K562 (cell line): ENCODE data around the gene CDC14B. TPM values are rescaled to one million over a fixed set of nuclear protein-coding genes. Genes with fewer than 3 reads are reported as not detected.

Experiments
- ATAC-seq: fragments of 200-7000 bp; cut with Tn5 transposase; 3 replicates; pipeline ENCODE4 v1.9.1; 2020; ENCODE audit warnings: moderate library complexity
- BruUV-seq: library from RNA; stranded (reverse); fragments of 400-500 nt; replicated peaks from 2 replicates; lab custom pipeline; 2021; lab: Mats Ljungman, UMichigan
- CTCF ChIA-PET: fragments of 300-600 bp; formaldehyde crosslinking; extraction: SDS; loops from one replicate; lab custom pipeline; 2021; ENCODE audit warnings: low intra/inter-chr PET ratio; lab: Yijun Ruan, JAX
- POLR2A ChIA-PET: fragments of 300-600, 350-650 bp; sonication (Branson Sonifier 250); formaldehyde crosslinking; extraction: SDS; loops from one replicate; lab custom pipeline; 2021; ENCODE audit warnings: antibody characterized with exemption, inconsistent platforms; lab: Yijun Ruan, JAX
- DNase-seq, 4 experiments: peaks; one replicate each; pipeline versions ENCODE4 v3.0.0 to v3.0.0-alpha.2; 2011 to 2018; ENCODE audit warnings: low spot score in 3 of 4, mixed read lengths in 3 of 4; ENCODE audit errors: extremely low read depth in 1 of 4
- FAIRE-seq: peaks from 2 replicates; lab custom pipeline; 2011; peaks lifted over from hg19 to GRCh38; lab: Jason Lieb, UNC
- H2AFZ ChIP-seq: 2 replicates; pipeline ENCODE4 v1.6.0; 2011; ENCODE audit warnings: low read depth, low read length, control low read depth, inconsistent platforms
- H3K27ac ChIP-seq: fragments of 200-600 bp; 3 replicates; pipeline ENCODE4 v1.8.0; 2011; ENCODE audit warnings: low read depth, mild to moderate bottlenecking, control low read depth, inconsistent platforms, low read length, moderate library complexity, mixed read lengths; ENCODE audit errors: extremely low read depth
- H3K27me3 ChIP-seq, 2 experiments: fragments of 300-600 bp in 1 of 2; 2 replicates in 1 of 2; 3 replicates in 1 of 2; pipeline versions ENCODE4 v1.6.0 to v1.8.0; 2011; ENCODE audit warnings: inconsistent platforms in 2 of 2, low read length in 2 of 2, mild to moderate bottlenecking in 1 of 2, mixed read lengths in 1 of 2, moderate library complexity in 1 of 2; ENCODE audit not compliant: control insufficient read depth in 2 of 2, insufficient read depth in 2 of 2
- H3K36me3 ChIP-seq: fragments of 300-600 bp; 3 replicates; pipeline ENCODE4 v1.8.0; 2011; ENCODE audit warnings: mild to moderate bottlenecking, low read length, inconsistent platforms; ENCODE audit not compliant: control insufficient read depth, insufficient read depth
- H3K4me1 ChIP-seq, 2 experiments: fragments of 200-600 bp in 1 of 2; replicated peaks in 1 of 2; 2 replicates in 1 of 2; 3 replicates in 1 of 2; pipeline versions ENCODE4 v1.5.1 to v1.8.0; 2011; ENCODE audit warnings: inconsistent platforms in 2 of 2, low read length in 2 of 2, mild to moderate bottlenecking in 1 of 2, mixed read lengths in 1 of 2, moderate library complexity in 1 of 2; ENCODE audit not compliant: control insufficient read depth in 2 of 2, insufficient read depth in 2 of 2
- H3K4me2 ChIP-seq: 2 replicates; pipeline ENCODE4 v1.6.1; 2011; ENCODE audit warnings: low read length, control low read depth, inconsistent platforms, mixed read lengths; ENCODE audit not compliant: insufficient read depth
- H3K4me3 ChIP-seq: fragments of 200-600 bp; sonication (generic), shearing (Covaris generic); 2 replicates; pipeline ENCODE4 v1.5.1; 2016; ENCODE audit warnings: control low read depth, inconsistent platforms
- H3K79me2 ChIP-seq: fragments of 200-600 bp; 3 replicates; pipeline ENCODE4 v1.8.0; 2011; ENCODE audit warnings: low read length, inconsistent platforms; ENCODE audit not compliant: control insufficient read depth, insufficient read depth
- H3K9ac ChIP-seq, 2 experiments: 2 replicates each; pipeline versions ENCODE4 v1.6.0 to v1.6.1; 2011; ENCODE audit warnings: low read depth in 2 of 2, low read length in 2 of 2, control low read depth in 1 of 2, inconsistent platforms in 1 of 2, mild to moderate bottlenecking in 1 of 2, mixed read lengths in 1 of 2; ENCODE audit not compliant: insufficient read depth in 1 of 2
- H3K9me1 ChIP-seq: one replicate; pipeline ENCODE4 v1.6.0; 2011; ENCODE audit warnings: inconsistent platforms, mild to moderate bottlenecking, low read length, moderate library complexity; ENCODE audit not compliant: control insufficient read depth, insufficient read depth
- H3K9me3 ChIP-seq: replicated peaks from 2 replicates; pipeline ENCODE4 v1.5.1; 2011; ENCODE audit warnings: low read depth, low read length, inconsistent platforms; ENCODE audit not compliant: control insufficient read depth, insufficient read depth
- H4K20me1 ChIP-seq: replicated peaks from 2 replicates; pipeline ENCODE4 v1.6.1; 2011; ENCODE audit warnings: low read length, inconsistent platforms, mixed read lengths; ENCODE audit not compliant: control insufficient read depth, insufficient read depth
- ATF3 ChIP-seq, 2 experiments: fragments of 450-650 bp in 1 of 2; sonication (generic) in 1 of 2; formaldehyde crosslinking in 1 of 2; IDR thresholded peaks in 1 of 2; conservative IDR thresholded peaks in 1 of 2; 2 replicates each; pipeline versions ENCODE4 v1.6.1 to v1.8.1; 2016 to 2023; ENCODE audit warnings: mild to moderate bottlenecking in 2 of 2, moderate library complexity in 2 of 2, inconsistent platforms in 1 of 2, missing genetic modification reagents in 1 of 2
- JUND ChIP-seq, 2 experiments: IDR thresholded peaks; 2 replicates in 1 of 2; 3 replicates in 1 of 2; pipeline ENCODE4 v1.6.1; 2011; ENCODE audit warnings: borderline replicate concordance in 2 of 2, low read depth in 2 of 2, low read length in 2 of 2, improper control_type of control experiment in 1 of 2, missing biosample characterization in 1 of 2, missing genetic modification characterization in 1 of 2, missing genetic modification reagents in 1 of 2
- NFIC ChIP-seq: fragments of 450-650 bp; IDR thresholded peaks from 2 replicates; pipeline ENCODE4 v1.6.1; 2017; ENCODE audit warnings: mild to moderate bottlenecking, inconsistent platforms
- WGBS: fragments of 100-300 bp; shearing (Covaris generic); methylation state at CpG from one replicate; pipeline ENCODE4 v1.1.6; 2016; ENCODE audit warnings: low coverage, mixed read lengths; ENCODE audit not compliant: insufficient coverage; ENCODE audit errors: missing lambda C conversion rate; 5-methylcytosine and 5-hydroxymethylcytosine counted together
- in situ Hi-C: fragments of 300-500 bp; cut with MboI; formaldehyde crosslinking; loops from 4 replicates; pipeline ENCODE4 v1.15.0; 2018; ENCODE audit warnings: inconsistent platforms, mixed read lengths
- intact Hi-C: fragments of 100-400 bp; cut with micrococcal nuclease; formaldehyde crosslinking; loops from 2 replicates; pipeline ENCODE4 v1.14.2; 2022
- polyA plus RNA-seq, 8 experiments: library from polyadenylated mRNA; depleted of rRNA in 4 of 8; stranded (reverse) in 5 of 8; unstranded in 3 of 8; fragments of >200 nt; fragmentation: Nextera tagmentation in 2 of 8; fragmentation: Illumina TruSeq in 1 of 8; extraction: Ambion mirVana in 2 of 8; extraction: Trizol in 1 of 8; gene quantifications; 2 replicates each; pipeline versions ENCODE4 v1.2.1 to v1.2.3, GENCODE V29; 2011 to 2014; ENCODE audit warnings: inconsistent platforms in 1 of 8, missing spikeins in 1 of 8
- total RNA-seq, 7 experiments: library from RNA; depleted of rRNA in 6 of 7; stranded (reverse); fragments of >200 nt in 6 of 7; fragmentation: Illumina TruSeq in 2 of 7; extraction: Trizol in 2 of 7; gene quantifications; 2 replicates each; pipeline versions ENCODE4 v1.2.1 to v1.2.3, GENCODE V29; 2011 to 2021; ENCODE audit warnings: low replicate concordance in 1 of 7

The CDC14B gene
- total and polyA plus RNA-seq, 9 of the 15 experiments (the other 6 are each of a cell fraction or from before 2014, with no cell fraction given): 1.4 to 6.0 (median 3.8) TPM

- no peak for FAIRE-seq
- WGBS: 56% methylated on average over 7 of the region's 7 CpGs
- no peak for ATAC-seq
- no peaks in the 10 kb centered on the region for H3K9me1 ChIP-seq
- H3K9me3 ChIP-seq: no peaks in the 10 kb centered on the region
- H3K4me1 ChIP-seq: no peaks in the 10 kb centered on the region; a peak in 1 of 5 replicates
- H4K20me1 ChIP-seq: no peaks in the 10 kb centered on the region
- H3K4me2 ChIP-seq: no peak overlapping the region
- no peaks in the 10 kb centered on the region for H3K36me3 ChIP-seq
- POLR2A ChIA-PET: no interaction called here
- H3K27me3 ChIP-seq: no peaks in the 10 kb centered on the region
- in situ Hi-C loops: no loop called here
- no peak overlapping the region for H3K4me3 ChIP-seq
- no peaks in the 10 kb centered on the region for H3K79me2 ChIP-seq
- CTCF ChIA-PET: no interaction called here
- no TSS peak for BruUV-seq
- no peak for DNase-seq
- H3K9ac ChIP-seq: no peak overlapping the region
- H2AFZ ChIP-seq: no peak overlapping the region
- intact Hi-C loops: no loop called here
- TF ChIP-seq ATF3 (IDR thresholded peaks at IDR 0.05): peak; percentile 51
- TF ChIP-seq ATF3 (CRISPR knock-in tag; conservative IDR thresholded peaks at IDR 0.05): no peak
- no peak; the same call in 1 of the 2 replicates for TF ChIP-seq JUND (IDR thresholded peaks at IDR 0.05; ENCODE audit: borderline replicate concordance, low read depth, low read length)
- TF ChIP-seq JUND (tag; IDR thresholded peaks at IDR 0.05; ENCODE audit: borderline replicate concordance, low read depth, low read length): 0 out of 3 replicates have a peak, but pooled peaks have one; percentile 38
- TF ChIP-seq NFIC: no peak
- TF ChIP-seq, all 486 proteins: peak for 2
- no peak overlapping the region for H3K27ac ChIP-seq
Measured at GRCh38 chr9:96459268-96460007, 160.2 kb downstream of the CDC14B start.
